Thyroid gland (tissue), 4 donors: Measurements from ENCODE around the gene ST3GAL3.

Experiments used
- CTCF ChIP-seq, 6 experiments: fragments of 200-600 bp in 3 of 6; fragments of 450-650 bp in 3 of 6; sonication (generic) in 3 of 6; IDR thresholded peaks; one replicate each; pipeline ENCODE4 v1.5.1; 2016 to 2019; ENCODE audit warnings: antibody characterized with exemption in 6 of 6, mild to moderate bottlenecking in 2 of 6, inconsistent platforms in 1 of 6, moderate library complexity in 1 of 6
- POLR2A ChIP-seq, 2 donors: fragments of 450-650 bp; IDR thresholded peaks; one replicate each; pipeline ENCODE4 v1.6.1; 2017; ENCODE audit warnings: antibody characterized with exemption in 2 of 2, mild to moderate bottlenecking in 2 of 2, moderate library complexity in 1 of 2

DNA sequence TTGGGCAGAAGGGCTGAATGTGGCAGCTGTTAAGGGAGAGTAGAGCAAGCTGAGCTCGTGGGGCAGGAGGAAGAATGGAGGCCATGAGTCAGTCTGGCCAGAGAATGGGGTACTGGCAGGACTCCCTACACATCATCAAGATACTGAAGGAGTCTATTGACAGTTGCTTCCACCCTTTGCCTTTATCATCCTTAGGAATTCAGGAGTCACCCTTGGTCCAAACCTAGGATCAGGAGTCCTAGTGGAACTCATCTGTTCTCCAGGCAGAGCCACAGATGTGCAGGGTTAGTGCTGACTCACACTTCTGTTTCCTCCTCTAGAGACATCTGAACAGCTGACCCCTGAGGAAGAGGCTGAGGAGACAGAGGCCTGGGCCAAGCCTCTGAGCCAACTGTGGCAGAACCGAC is 18.7 kb upstream of the ST3GAL3 start:
- no peak for TF ChIP-seq CTCF (IDR thresholded peaks at IDR 0.05)
- no peak for TF ChIP-seq POLR2A (IDR thresholded peaks at IDR 0.05)
